WERI-Rb-1 (cell line): ENCODE data around the gene BCAS3.

Experiments
- DNase-seq: peaks from one replicate; pipeline ENCODE4 v3.0.0-alpha.2; 2020
- H3K27ac ChIP-seq: fragments of 250-450 bp; sonication (Bioruptor Pico); 2 replicates; pipeline ENCODE4 v1.5.1; 2020; ENCODE audit warnings: mild to moderate bottlenecking, moderate library complexity
- H3K27me3 ChIP-seq: fragments of 250-450 bp; sonication (Bioruptor Pico); 2 replicates; pipeline ENCODE4 v1.5.1; 2021; ENCODE audit warnings: mild to moderate bottlenecking, low read depth, moderate library complexity; ENCODE audit not compliant: insufficient read depth, severe bottlenecking
- H3K36me3 ChIP-seq: fragments of 250-450 bp; sonication (Bioruptor Pico); 2 replicates; pipeline ENCODE4 v1.5.1; 2020; ENCODE audit warnings: mild to moderate bottlenecking, moderate library complexity
- H3K4me3 ChIP-seq: 2 replicates; pipeline ENCODE4 v1.5.1; 2011; ENCODE audit warnings: low read depth, mild to moderate bottlenecking, control low read depth, low read length
- H3K9me3 ChIP-seq: fragments of 250-450 bp; sonication (Bioruptor Pico); 2 replicates; pipeline ENCODE4 v1.5.1; 2021; ENCODE audit warnings: mild to moderate bottlenecking, moderate library complexity; ENCODE audit not compliant: severe bottlenecking
- TF ChIP-seq, protein P1 (sequence below): IDR thresholded peaks from 2 replicates; pipeline ENCODE4 v1.5.1; 2011; ENCODE audit warnings: low read depth, mild to moderate bottlenecking, control low read depth, inconsistent platforms, low read length

BCAS3 gene

DNA sequence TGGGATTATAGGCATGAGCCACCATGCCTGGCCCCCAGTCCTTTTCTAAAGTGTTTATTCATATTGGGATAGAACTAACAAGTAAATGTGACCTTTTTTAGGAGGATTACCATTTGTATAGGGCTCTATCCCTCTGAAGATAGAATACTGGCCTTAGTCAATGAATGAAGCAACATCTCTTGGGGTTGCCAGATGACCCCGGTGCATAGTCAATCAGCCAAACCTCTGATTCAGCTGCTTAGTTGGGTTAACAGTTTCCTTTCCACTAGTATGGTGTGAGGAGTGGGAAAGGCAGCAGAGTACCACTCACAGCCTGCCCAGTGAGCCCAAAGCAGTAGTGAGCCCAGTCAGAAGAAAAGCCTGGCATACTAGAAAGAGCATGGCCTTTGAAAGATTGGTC is 627.4 kb downstream of the BCAS3 start:
- TF ChIP-seq, protein P1, sequence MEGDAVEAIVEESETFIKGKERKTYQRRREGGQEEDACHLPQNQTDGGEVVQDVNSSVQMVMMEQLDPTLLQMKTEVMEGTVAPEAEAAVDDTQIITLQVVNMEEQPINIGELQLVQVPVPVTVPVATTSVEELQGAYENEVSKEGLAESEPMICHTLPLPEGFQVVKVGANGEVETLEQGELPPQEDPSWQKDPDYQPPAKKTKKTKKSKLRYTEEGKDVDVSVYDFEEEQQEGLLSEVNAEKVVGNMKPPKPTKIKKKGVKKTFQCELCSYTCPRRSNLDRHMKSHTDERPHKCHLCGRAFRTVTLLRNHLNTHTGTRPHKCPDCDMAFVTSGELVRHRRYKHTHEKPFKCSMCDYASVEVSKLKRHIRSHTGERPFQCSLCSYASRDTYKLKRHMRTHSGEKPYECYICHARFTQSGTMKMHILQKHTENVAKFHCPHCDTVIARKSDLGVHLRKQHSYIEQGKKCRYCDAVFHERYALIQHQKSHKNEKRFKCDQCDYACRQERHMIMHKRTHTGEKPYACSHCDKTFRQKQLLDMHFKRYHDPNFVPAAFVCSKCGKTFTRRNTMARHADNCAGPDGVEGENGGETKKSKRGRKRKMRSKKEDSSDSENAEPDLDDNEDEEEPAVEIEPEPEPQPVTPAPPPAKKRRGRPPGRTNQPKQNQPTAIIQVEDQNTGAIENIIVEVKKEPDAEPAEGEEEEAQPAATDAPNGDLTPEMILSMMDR, result no peak
- H3K36me3 ChIP-seq, result no peaks in the 10 kb centered on the region
- no peaks in the 10 kb centered on the region for H3K27me3 ChIP-seq
- H3K4me3 ChIP-seq, result no peak overlapping the region
- DNase-seq, result no peak
- H3K9me3 ChIP-seq, result no peaks in the 10 kb centered on the region
- H3K27ac ChIP-seq, result no peak overlapping the region

DNA sequence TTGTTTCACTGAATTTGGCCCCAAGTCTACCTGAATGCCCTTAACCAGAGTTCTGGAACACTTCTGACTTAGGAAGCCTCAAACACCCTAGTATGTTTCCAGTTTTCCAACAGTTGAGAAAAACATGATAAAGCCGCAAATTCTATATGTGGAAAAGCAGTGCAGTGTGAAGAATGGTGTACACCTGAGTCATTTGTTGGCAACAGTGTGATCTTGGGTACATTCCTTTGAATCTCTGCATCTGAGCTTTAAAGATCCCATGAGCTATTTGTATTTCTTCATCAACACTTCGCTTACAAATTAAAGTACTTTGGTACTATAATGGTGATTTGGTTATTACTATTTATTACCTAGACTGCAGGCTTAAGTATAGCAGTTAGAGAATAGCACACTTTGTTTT is 628.4 kb downstream of the BCAS3 start:
- no peaks in the 10 kb centered on the region for H3K27me3 ChIP-seq
- no peak overlapping the region for H3K27ac ChIP-seq
- no peak for DNase-seq
- H3K4me3 ChIP-seq, result no peak overlapping the region
- no peaks in the 10 kb centered on the region for H3K36me3 ChIP-seq
- TF ChIP-seq, protein P1, result no peak
- H3K9me3 ChIP-seq, result no peaks in the 10 kb centered on the region

DNA sequence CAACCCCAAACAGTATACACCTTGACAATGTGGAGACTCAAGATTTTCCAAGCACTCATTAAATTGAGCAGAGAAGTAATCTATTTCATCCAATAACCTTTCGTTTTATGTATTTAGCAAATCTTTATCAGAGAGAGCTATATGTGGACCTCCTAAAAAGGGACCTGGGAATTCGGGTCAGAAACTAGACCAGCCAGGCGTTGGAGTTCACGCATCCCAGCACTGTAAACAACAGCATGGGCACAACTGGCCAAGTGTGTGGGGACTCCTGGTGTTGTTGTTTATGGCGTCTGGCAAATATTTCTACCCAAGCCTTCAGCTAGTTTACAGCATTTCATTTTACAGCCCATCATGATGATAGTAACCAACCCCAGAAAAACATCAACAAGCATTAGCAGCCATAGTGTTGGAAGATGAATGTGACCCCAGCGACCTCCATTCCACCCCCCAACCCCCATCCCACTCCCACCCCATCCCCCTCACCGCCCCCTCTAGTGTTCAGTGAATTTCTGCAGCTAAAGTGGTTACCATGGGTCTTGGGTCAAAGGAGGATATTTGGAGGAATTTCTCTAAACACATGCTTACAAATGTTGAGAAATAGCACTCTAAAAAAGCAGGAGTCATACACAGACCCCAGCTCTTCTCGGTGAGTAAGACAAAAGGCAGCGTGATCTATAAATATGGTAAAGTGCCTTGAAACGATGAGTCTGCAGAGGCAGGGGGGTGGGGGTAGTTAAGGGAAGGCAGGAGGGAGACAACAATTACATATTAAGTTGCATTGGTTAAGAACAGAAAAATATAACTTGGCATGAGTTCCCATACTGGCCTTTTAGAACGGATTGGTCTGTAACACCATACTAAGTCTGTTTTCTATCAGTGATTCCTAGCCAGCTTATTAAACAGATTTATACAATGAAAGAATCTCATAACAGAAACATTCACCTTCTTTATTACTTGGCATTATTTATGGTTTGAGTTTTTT is 630.5 kb downstream of the BCAS3 start:
- Histone ChIP-seq H3K27me3 (no peaks in the 10 kb centered on the region), H3K36me3 (no peaks in the 10 kb centered on the region), H3K27ac (no peak overlapping the region), H3K4me3 (no peak overlapping the region), H3K9me3 (no peaks in the 10 kb centered on the region)
- TF ChIP-seq, protein P1, result no peak
- DNase-seq, result no peak

DNA sequence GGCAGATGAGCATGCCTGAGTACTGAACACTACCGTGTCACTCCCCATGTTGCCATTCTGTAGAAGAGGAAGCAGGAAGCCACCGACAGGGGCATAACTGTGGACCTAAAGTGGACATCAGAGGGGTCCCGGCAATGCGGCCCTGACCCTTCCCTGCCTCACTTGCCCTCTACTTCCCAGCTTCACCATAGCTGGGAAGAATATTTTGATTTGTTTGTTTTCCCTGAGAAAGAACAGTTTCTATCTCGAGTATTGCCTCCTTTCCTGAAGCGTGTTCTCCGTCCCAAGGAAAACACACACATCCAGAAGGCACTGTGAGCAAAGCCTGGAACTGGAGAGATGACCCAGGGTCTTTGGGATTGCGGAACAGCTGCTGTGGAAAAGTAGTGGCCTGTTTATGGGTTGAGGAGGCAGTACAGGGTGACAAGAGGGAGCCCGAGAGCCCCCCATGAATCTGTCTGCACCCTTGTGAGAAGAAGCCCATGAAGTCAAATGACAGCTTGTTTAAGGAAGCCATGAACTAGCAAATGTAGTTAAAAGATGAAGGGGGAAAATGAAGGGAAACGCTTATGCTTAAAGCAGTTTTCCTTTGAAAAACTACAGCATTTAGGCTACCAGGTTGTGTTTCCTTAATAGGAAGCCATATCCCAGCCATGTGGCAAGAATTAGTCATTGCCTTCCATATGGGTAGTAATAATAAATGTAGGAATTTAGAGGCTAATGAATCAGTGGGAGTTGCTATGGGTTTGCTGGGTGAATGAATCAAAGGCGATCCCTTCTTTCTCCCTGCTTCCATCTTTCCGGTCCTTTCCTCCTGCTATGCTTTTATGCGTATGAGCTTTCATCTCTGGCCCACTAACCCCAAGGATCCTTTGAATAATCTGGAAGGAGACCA is 632.0 kb downstream of the BCAS3 start:
- Histone ChIP-seq H3K36me3 (no peaks in the 10 kb centered on the region), H3K27me3 (no peaks in the 10 kb centered on the region), H3K9me3 (no peaks in the 10 kb centered on the region), H3K27ac (no peak overlapping the region), H3K4me3 (no peak overlapping the region)
- DNase-seq, result no peak
- TF ChIP-seq, protein P1, result no peak

DNA sequence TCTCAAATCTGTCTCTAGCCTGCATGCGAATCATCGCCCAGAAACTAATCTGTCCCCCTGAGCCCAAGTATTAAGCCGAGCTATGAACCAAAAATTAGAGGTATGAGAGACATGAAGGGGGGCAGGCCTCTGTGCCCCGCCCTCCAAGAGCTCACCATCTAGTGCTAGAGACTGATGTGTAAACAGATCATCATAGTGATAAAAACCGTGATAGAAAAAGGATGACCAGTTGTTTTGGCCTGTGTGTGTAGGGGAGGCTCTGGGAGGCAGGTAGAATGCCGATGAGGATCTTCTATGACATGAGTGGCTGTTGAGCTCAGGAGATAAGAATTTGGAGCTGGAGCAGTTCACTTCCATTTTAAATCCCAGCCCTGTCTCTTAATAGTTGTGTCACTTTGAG is 632.9 kb downstream of the BCAS3 start:
- TF ChIP-seq, protein P1, result no peak
- Histone ChIP-seq H3K27me3 (no peaks in the 10 kb centered on the region), H3K36me3 (no peaks in the 10 kb centered on the region), H3K4me3 (no peak overlapping the region), H3K27ac (no peak overlapping the region), H3K9me3 (no peaks in the 10 kb centered on the region)
- no peak for DNase-seq
